T-helper 2 cell treated with Interferon-gamma antibody and Interleukin-4, amounts not matched to agents 5 μg/mL and 100 μg/mL, for 36 hours (primary cell): ENCODE results near the gene CSAD.

Experiments used
- DNase-seq: peaks from one replicate; pipeline ENCODE4 v3.0.0; 2021; ENCODE audit warnings: low spot score
- H3K27ac Mint-ChIP-seq: one replicate; pipeline ENCODE4 v1.8.0; 2021; ENCODE audit warnings: mild to moderate bottlenecking, mixed read lengths
- H3K27me3 Mint-ChIP-seq: one replicate; pipeline ENCODE4 v1.8.0; 2021; ENCODE audit warnings: low read depth, mixed read lengths
- H3K36me3 Mint-ChIP-seq: one replicate; pipeline ENCODE4 v1.8.0; 2021; ENCODE audit warnings: low read depth, mixed read lengths
- H3K4me1 Mint-ChIP-seq: one replicate; pipeline ENCODE4 v1.8.0; 2021; ENCODE audit warnings: low read depth, mixed read lengths
- H3K4me3 Mint-ChIP-seq: one replicate; pipeline ENCODE4 v1.8.0; 2022; ENCODE audit warnings: mild to moderate bottlenecking, moderate library complexity, mixed read lengths
- H3K9me3 Mint-ChIP-seq: one replicate; pipeline ENCODE4 v1.8.0; 2021; ENCODE audit warnings: mixed read lengths

Gene CSAD

GRCh38 chr12:53147181-53147580 lies 33.5 kb downstream of the CSAD start:
- H3K27ac Mint-ChIP-seq = no peak overlapping the region
- no peaks in the 10 kb centered on the region for H3K36me3 Mint-ChIP-seq
- no peaks in the 10 kb centered on the region for H3K27me3 Mint-ChIP-seq
- no peaks in the 10 kb centered on the region for H3K4me1 Mint-ChIP-seq
- DNase-seq = no peak
- no peaks in the 10 kb centered on the region for H3K9me3 Mint-ChIP-seq
- H3K4me3 Mint-ChIP-seq = no peak overlapping the region

GRCh38 chr12:53145383-53146260 lies 35.1 kb downstream of the CSAD start:
- Mint-ChIP-seq H3K27ac (no peak overlapping the region), H3K27me3 (no peaks in the 10 kb centered on the region), H3K4me1 (no peaks in the 10 kb centered on the region), H3K9me3 (no peaks in the 10 kb centered on the region), H3K4me3 (no peak overlapping the region), H3K36me3 (no peaks in the 10 kb centered on the region)
- no peak for DNase-seq

- H3K4me3 Mint-ChIP-seq = no peak overlapping the region
- H3K27ac Mint-ChIP-seq = no peak overlapping the region
- no peak for DNase-seq
- peaks cover 11% of the 10 kb centered on the region for H3K9me3 Mint-ChIP-seq
- H3K36me3 Mint-ChIP-seq = no peaks in the 10 kb centered on the region
- no peaks in the 10 kb centered on the region for H3K27me3 Mint-ChIP-seq
- no peaks in the 10 kb centered on the region for H3K4me1 Mint-ChIP-seq
These were observed 37.4 kb downstream of the CSAD start for GRCh38 chr12:53143355-53143754.

- no peaks in the 10 kb centered on the region for H3K4me1 Mint-ChIP-seq
- H3K4me3 Mint-ChIP-seq = no peak overlapping the region
- no peak overlapping the region for H3K27ac Mint-ChIP-seq
- H3K9me3 Mint-ChIP-seq = peaks cover 13% of the 10 kb centered on the region
- no peaks in the 10 kb centered on the region for H3K36me3 Mint-ChIP-seq
- H3K27me3 Mint-ChIP-seq = peaks cover 19% of the 10 kb centered on the region
- DNase-seq = no peak
These were observed 47.0 kb downstream of the CSAD start for GRCh38 chr12:53133722-53134121.

GRCh38 chr12:53131844-53132243 lies 48.9 kb downstream of the CSAD start:
- Mint-ChIP-seq H3K4me1 (no peaks in the 10 kb centered on the region), H3K4me3 (no peak overlapping the region), H3K36me3 (no peaks in the 10 kb centered on the region), H3K27me3 (peaks cover 26% of the 10 kb centered on the region), H3K27ac (no peak overlapping the region), H3K9me3 (peaks cover under 1% of the 10 kb centered on the region)
- DNase-seq = no peak

- Mint-ChIP-seq H3K27me3 (peaks cover 19% of the 10 kb centered on the region), H3K9me3 (no peaks in the 10 kb centered on the region), H3K4me1 (no peaks in the 10 kb centered on the region), H3K27ac (no peak overlapping the region), H3K36me3 (no peaks in the 10 kb centered on the region), H3K4me3 (no peak overlapping the region)
- no peak for DNase-seq
These were observed 51.8 kb downstream of the CSAD start for GRCh38 chr12:53128780-53129569.

GRCh38 chr12:53127169-53127568 lies 53.6 kb downstream of the CSAD start:
- no peak overlapping the region for H3K4me3 Mint-ChIP-seq
- no peaks in the 10 kb centered on the region for H3K36me3 Mint-ChIP-seq
- H3K27ac Mint-ChIP-seq = no peak overlapping the region
- DNase-seq = no peak
- no peaks in the 10 kb centered on the region for H3K9me3 Mint-ChIP-seq
- no peaks in the 10 kb centered on the region for H3K4me1 Mint-ChIP-seq
- peaks cover 19% of the 10 kb centered on the region for H3K27me3 Mint-ChIP-seq

- Mint-ChIP-seq H3K27me3 (peaks cover 16% of the 10 kb centered on the region), H3K27ac (no peak overlapping the region), H3K4me1 (no peaks in the 10 kb centered on the region), H3K4me3 (no peak overlapping the region), H3K9me3 (no peaks in the 10 kb centered on the region), H3K36me3 (no peaks in the 10 kb centered on the region)
- DNase-seq = no peak
These were observed 56.4 kb downstream of the CSAD start for GRCh38 chr12:53124352-53124723.

- H3K27ac Mint-ChIP-seq = no peak overlapping the region
- no peaks in the 10 kb centered on the region for H3K36me3 Mint-ChIP-seq
- DNase-seq = no peak
- H3K4me3 Mint-ChIP-seq = no peak overlapping the region
- H3K27me3 Mint-ChIP-seq = peaks cover 12% of the 10 kb centered on the region
- no peaks in the 10 kb centered on the region for H3K9me3 Mint-ChIP-seq
- no peaks in the 10 kb centered on the region for H3K4me1 Mint-ChIP-seq
These were observed 57.0 kb downstream of the CSAD start for GRCh38 chr12:53123578-53124351.

- Mint-ChIP-seq H3K27ac (no peak overlapping the region), H3K4me3 (no peak overlapping the region), H3K27me3 (peaks cover 10% of the 10 kb centered on the region), H3K4me1 (no peaks in the 10 kb centered on the region), H3K9me3 (no peaks in the 10 kb centered on the region), H3K36me3 (no peaks in the 10 kb centered on the region)
- DNase-seq = no peak
These were observed 57.7 kb downstream of the CSAD start for GRCh38 chr12:53122961-53123468.

GRCh38 chr12:53120685-53121525 lies 59.8 kb downstream of the CSAD start:
- H3K4me1 Mint-ChIP-seq = no peaks in the 10 kb centered on the region
- no peaks in the 10 kb centered on the region for H3K36me3 Mint-ChIP-seq

GRCh38 chr12:53118751-53119300 lies 61.9 kb downstream of the CSAD start:
- no peak for DNase-seq
- Mint-ChIP-seq H3K36me3 (no peaks in the 10 kb centered on the region), H3K27ac (no peak overlapping the region), H3K4me1 (no peaks in the 10 kb centered on the region), H3K9me3 (no peaks in the 10 kb centered on the region), H3K4me3 (no peak overlapping the region), H3K27me3 (no peaks in the 10 kb centered on the region)

More at GRCh38 chr12:53120685-53121525, 59.8 kb downstream of the CSAD start:
- Mint-ChIP-seq H3K9me3 (no peaks in the 10 kb centered on the region), H3K4me3 (no peak overlapping the region), H3K27me3 (no peaks in the 10 kb centered on the region), H3K27ac (no peak overlapping the region)
- no peak for DNase-seq
